H1 (cell line): ENCODE data around the gene SYK. TPM values are rescaled to one million over a fixed set of nuclear protein-coding genes. Genes with fewer than 3 reads are reported as not detected.

Experiments
- CTCF ChIA-PET: fragments of 300-600 bp; sonication (Branson Sonifier 250); formaldehyde crosslinking; loops from one replicate; lab custom pipeline; 2021; ENCODE audit not compliant: partially characterized antibody; lab: Charles Lee
- POLR2A ChIA-PET: fragments of 300-600 bp; sonication (Branson Sonifier 250); formaldehyde crosslinking; loops from one replicate; lab custom pipeline; 2021; ENCODE audit warnings: inconsistent platforms; ENCODE audit not compliant: partially characterized antibody; lab: Charles Lee
- DNase-seq, 2 experiments: peaks; one replicate each; pipeline versions ENCODE4 v3.0.0 to v3.0.0-alpha.2; 2010 to 2022; ENCODE audit warnings: low spot score in 2 of 2, low read depth in 1 of 2, mixed read lengths in 1 of 2
- FAIRE-seq: peaks from 2 replicates; lab custom pipeline; 2011; peaks lifted over from hg19 to GRCh38; lab: Jason Lieb, UNC
- H2AFZ ChIP-seq: 2 replicates; pipeline ENCODE4 v1.8.1; 2012; ENCODE audit warnings: low read length, inconsistent platforms
- H2AK5ac ChIP-seq: 2 replicates; pipeline ENCODE4 v1.6.1; 2013; ENCODE audit warnings: low read depth, low read length
- H2BK120ac ChIP-seq: replicated peaks from 2 replicates; pipeline ENCODE3; 2013; ENCODE audit warnings: low read depth, low read length, inconsistent platforms
- H2BK12ac ChIP-seq: 2 replicates; pipeline ENCODE4 v1.6.1; 2013; ENCODE audit warnings: low read depth, low read length
- H2BK15ac ChIP-seq: 2 replicates; pipeline ENCODE4 v1.6.1; 2013; ENCODE audit warnings: low read length
- H2BK20ac ChIP-seq: 2 replicates; pipeline ENCODE4 v1.6.1; 2013; ENCODE audit warnings: low read length
- H2BK5ac ChIP-seq: 2 replicates; pipeline ENCODE4 v1.6.1; 2013; ENCODE audit warnings: low read depth, low read length
- H3K14ac ChIP-seq: 2 replicates; pipeline ENCODE4 v1.6.1; 2013; ENCODE audit warnings: inconsistent platforms; ENCODE audit not compliant: insufficient read length
- H3K18ac ChIP-seq: 2 replicates; pipeline ENCODE4 v1.6.1; 2013; ENCODE audit warnings: low read length; ENCODE audit errors: extremely low read depth
- H3K23ac ChIP-seq: 2 replicates; pipeline ENCODE4 v1.6.1; 2013; ENCODE audit warnings: inconsistent platforms; ENCODE audit not compliant: insufficient read length
- H3K23me2 ChIP-seq: 2 replicates; pipeline ENCODE4 v1.6.1; 2013; ENCODE audit warnings: low read depth, low read length
- H3K27ac ChIP-seq: 2 replicates; pipeline ENCODE4 v1.6.1; 2011; ENCODE audit warnings: low read depth, low read length, inconsistent platforms
- H3K27me3 ChIP-seq, 4 experiments: replicated peaks in 1 of 4; 1 replicate in 1 of 4; 2 replicates in 3 of 4; pipeline versions ENCODE4 v1.6.1 to v1.8.1; 2011 to 2013; ENCODE audit warnings: low read length in 3 of 4, mild to moderate bottlenecking in 3 of 4, inconsistent platforms in 2 of 4, mixed read lengths in 2 of 4, moderate library complexity in 1 of 4; ENCODE audit not compliant: control insufficient read depth in 3 of 4, insufficient read depth in 3 of 4; ENCODE audit errors: extremely low read depth in 1 of 4
- H3K36me3 ChIP-seq, 4 experiments: 2 replicates each; pipeline versions ENCODE4 v1.6.1 to v1.8.1; 2011 to 2013; ENCODE audit warnings: mild to moderate bottlenecking in 4 of 4, low read length in 3 of 4, moderate library complexity in 2 of 4, control low read depth in 1 of 4, inconsistent platforms in 1 of 4; ENCODE audit not compliant: insufficient read depth in 4 of 4, control insufficient read depth in 2 of 4
- H3K4ac ChIP-seq: replicated peaks from 2 replicates; pipeline ENCODE3; 2013; ENCODE audit warnings: low read length, low read depth, mixed read lengths, inconsistent platforms; ENCODE audit not compliant: insufficient read length
- H3K4me1 ChIP-seq, 4 experiments: replicated peaks in 1 of 4; 1 replicate in 1 of 4; 2 replicates in 3 of 4; pipeline versions ENCODE4 v1.6.1 to v1.8.1; 2011 to 2013; ENCODE audit warnings: low read length in 3 of 4, inconsistent platforms in 2 of 4, mixed read lengths in 1 of 4; ENCODE audit not compliant: insufficient read depth in 4 of 4, control insufficient read depth in 3 of 4
- H3K4me2 ChIP-seq, 2 experiments: 2 replicates each; pipeline versions ENCODE4 v1.6.1 to v1.8.1; 2011 to 2013; ENCODE audit warnings: low read depth in 2 of 2, low read length in 2 of 2, control low read depth in 1 of 2, inconsistent platforms in 1 of 2, mild to moderate bottlenecking in 1 of 2; ENCODE audit not compliant: insufficient read depth in 1 of 2
- H3K4me3 ChIP-seq, 4 experiments: fragments of 200-600, 300-600 bp in 1 of 4; sonication (generic), shearing (Covaris generic), sonication (Bioruptor Twin) in 1 of 4; 2 replicates each; pipeline versions ENCODE4 v1.5.1 to v1.8.1; 2011 to 2016; ENCODE audit warnings: low read length in 4 of 4, low read depth in 3 of 4, control low read depth in 2 of 4, inconsistent platforms in 2 of 4, mild to moderate bottlenecking in 2 of 4, mixed read lengths in 1 of 4, moderate library complexity in 1 of 4; ENCODE audit not compliant: insufficient read depth in 2 of 4; ENCODE audit errors: extremely low read depth in 1 of 4
- H3K56ac ChIP-seq: replicated peaks from 2 replicates; pipeline ENCODE3; 2013; ENCODE audit warnings: low read depth, mild to moderate bottlenecking, mixed read lengths, low read length, inconsistent platforms; ENCODE audit not compliant: insufficient read length
- H3K79me1 ChIP-seq: 2 replicates; pipeline ENCODE4 v1.6.1; 2013; ENCODE audit warnings: low read depth, low read length, control low read depth
- H3K79me2 ChIP-seq, 2 experiments: 2 replicates each; pipeline versions ENCODE4 v1.6.1 to v1.8.1; 2012 to 2013; ENCODE audit warnings: low read length in 2 of 2, mild to moderate bottlenecking in 2 of 2, inconsistent platforms in 1 of 2; ENCODE audit not compliant: insufficient read depth in 2 of 2, control insufficient read depth in 1 of 2
- H3K9ac ChIP-seq, 4 experiments: replicated peaks in 1 of 4; 1 replicate in 1 of 4; 2 replicates in 3 of 4; pipeline versions ENCODE4 v1.6.1 to v1.8.1; 2011 to 2013; ENCODE audit warnings: low read depth in 3 of 4, low read length in 3 of 4, control low read depth in 2 of 4, mild to moderate bottlenecking in 2 of 4, moderate library complexity in 2 of 4, inconsistent platforms in 1 of 4; ENCODE audit errors: extremely low read depth in 1 of 4
- H3K9me3 ChIP-seq, 2 experiments: 2 replicates each; pipeline versions ENCODE4 v1.6.1 to v1.8.1; 2012 to 2013; ENCODE audit warnings: mild to moderate bottlenecking in 2 of 2, moderate library complexity in 2 of 2, control low read depth in 1 of 2, inconsistent platforms in 1 of 2, low read depth in 1 of 2, low read length in 1 of 2, mixed read lengths in 1 of 2; ENCODE audit not compliant: insufficient read depth in 2 of 2
- H4K20me1 ChIP-seq, 2 experiments: replicated peaks in 1 of 2; 2 replicates each; pipeline versions ENCODE3 to v1.8.1; 2011 to 2013; ENCODE audit warnings: inconsistent platforms in 2 of 2, low read length in 2 of 2, mild to moderate bottlenecking in 1 of 2; ENCODE audit not compliant: insufficient read depth in 2 of 2, control insufficient read depth in 1 of 2
- H4K5ac ChIP-seq: 2 replicates; pipeline ENCODE4 v1.6.1; 2013; ENCODE audit warnings: low read length, low read depth, mixed read lengths, inconsistent platforms; ENCODE audit not compliant: insufficient read length
- H4K8ac ChIP-seq: 2 replicates; pipeline ENCODE4 v1.8.0; 2013; ENCODE audit warnings: mild to moderate bottlenecking, moderate library complexity, low read length, inconsistent platforms; ENCODE audit not compliant: insufficient read depth; ENCODE audit errors: extremely low read depth
- H4K91ac ChIP-seq: replicated peaks from 2 replicates; pipeline ENCODE3; 2013; ENCODE audit warnings: low read length, mixed read lengths, inconsistent platforms; ENCODE audit not compliant: insufficient read length
- CHD2 ChIP-seq: IDR thresholded peaks from 2 replicates; pipeline ENCODE4 v1.6.1; 2012; ENCODE audit warnings: low read length, improper control_type of control experiment
- EP300 ChIP-seq, 2 experiments: IDR thresholded peaks; 1 replicate in 1 of 2; 2 replicates in 1 of 2; pipeline ENCODE4 v1.6.1; 2011 to 2012; ENCODE audit warnings: low read depth in 2 of 2, low read length in 2 of 2, mild to moderate bottlenecking in 2 of 2, borderline replicate concordance in 1 of 2, inconsistent platforms in 1 of 2, moderate library complexity in 1 of 2
- FOSL1 ChIP-seq: IDR thresholded peaks from 2 replicates; pipeline ENCODE4 v1.6.1; 2011; ENCODE audit warnings: mild to moderate bottlenecking, low read depth, low read length, moderate library complexity; ENCODE audit not compliant: insufficient read depth
- KDM5A ChIP-seq: fragments of 200-600 bp; IDR thresholded peaks from 2 replicates; pipeline ENCODE4 v1.7.1; 2012; ENCODE audit warnings: mild to moderate bottlenecking, low read length, inconsistent platforms, mixed read lengths
- RBBP5 ChIP-seq: IDR thresholded peaks from 2 replicates; pipeline ENCODE4 v1.7.1; 2012; ENCODE audit warnings: low read depth, mild to moderate bottlenecking, inconsistent platforms, low read length, moderate library complexity, borderline replicate concordance
- RNF2 ChIP-seq: fragments of 200-900, 300-1000 bp; sonication (generic); IDR thresholded peaks from 2 replicates; pipeline ENCODE4 v1.7.1; 2016; ENCODE audit warnings: borderline replicate concordance, low read depth, mild to moderate bottlenecking, antibody characterized with exemption, low read length; ENCODE audit not compliant: poor library complexity, severe bottlenecking; ENCODE audit errors: missing control alignments
- SP1 ChIP-seq: IDR thresholded peaks from 2 replicates; pipeline ENCODE4 v1.6.1; 2011; ENCODE audit warnings: low read depth, low read length
- SRF ChIP-seq: IDR thresholded peaks from 2 replicates; pipeline ENCODE4 v1.6.1; 2011; ENCODE audit warnings: mild to moderate bottlenecking, low read depth, low read length, moderate library complexity
- TCF12 ChIP-seq: IDR thresholded peaks from 2 replicates; pipeline ENCODE4 v1.6.1; 2011; ENCODE audit warnings: low read depth, mild to moderate bottlenecking, low read length
- WGBS, 2 experiments: shearing (Covaris generic) in 1 of 2; methylation state at CpG; one replicate each; pipeline versions ENCODE4 v1.1.6 to v1.1.7; 2013 to 2015; ENCODE audit warnings: low lambda C conversion rate in 2 of 2, mixed read lengths in 2 of 2, inconsistent platforms in 1 of 2, low coverage in 1 of 2, missing lambda C conversion rate in 1 of 2; ENCODE audit not compliant: insufficient replicate concordance in 2 of 2, insufficient coverage in 1 of 2, insufficient read length in 1 of 2; ENCODE audit errors: extremely low coverage in 1 of 2, missing lambda C conversion rate in 1 of 2; 5-methylcytosine and 5-hydroxymethylcytosine counted together
- polyA plus RNA-seq, 7 experiments: library from polyadenylated mRNA; depleted of rRNA in 3 of 7; stranded (reverse) in 5 of 7; unstranded in 2 of 7; fragments of >200 nt in 5 of 7; fragments of 200-250 nt in 2 of 7; gene quantifications; 1 replicate in 5 of 7; 2 replicates in 1 of 7; 4 replicates in 1 of 7; pipeline versions ENCODE4 v1.2.1 to v1.2.3, GENCODE V29; 2011 to 2013; ENCODE audit warnings: missing spikeins in 2 of 7, mixed read lengths in 2 of 7
- total RNA-seq: library from RNA; stranded (reverse); fragmentation: NEBNext Ultra II Directional; extraction: Animal tissue kit (Norgen Biotek cat#: 25700); gene quantifications from 2 replicates; pipeline ENCODE4 v1.2.1, GENCODE V29; 2021

Gene SYK
- total and polyA plus RNA-seq, 2 of the 8 experiments (the other 6 are each of a cell fraction or from before 2014, with no cell fraction given): 1.5 to 4.4 TPM

DNA sequence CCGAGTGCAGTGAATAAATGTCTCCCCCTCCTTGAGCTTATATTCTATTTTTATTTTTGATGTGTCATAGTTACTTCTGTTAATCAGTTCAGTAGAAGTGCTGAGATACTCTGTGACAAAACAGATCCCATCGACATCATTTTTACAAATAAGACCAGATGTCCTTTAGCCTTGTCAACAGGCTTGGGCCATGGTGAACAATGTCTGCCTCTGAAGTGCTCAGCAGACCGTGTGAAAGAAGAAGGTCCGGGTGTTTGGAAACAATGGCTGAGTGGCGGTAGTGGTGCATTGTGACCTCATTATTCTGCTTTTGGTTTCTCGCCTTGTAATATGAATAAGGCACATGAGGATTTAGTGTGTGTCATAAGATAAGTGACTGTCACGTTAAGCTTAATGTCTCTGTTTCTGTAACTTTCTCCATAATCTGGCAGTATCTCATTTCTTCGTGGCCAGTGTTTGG, 71.2 kb downstream of the SYK start:
- H2BK15ac ChIP-seq: no peak overlapping the region
- H3K4ac ChIP-seq: no peak overlapping the region
- no peaks in the 10 kb centered on the region for H3K4me1 ChIP-seq
- no peak overlapping the region for H2BK5ac ChIP-seq
- 87% methylated on average over 8 of the region's 8 CpGs; no CpG with 5 or more reads in 1 of the 2 experiments for whole genome bisulfite sequencing, 2 experiments
- H2BK120ac ChIP-seq: no peak overlapping the region
- no peak overlapping the region for H4K8ac ChIP-seq
- no peak overlapping the region for H3K27ac ChIP-seq
- no peak overlapping the region for H3K9ac ChIP-seq
- no peak overlapping the region for H3K4me3 ChIP-seq
- no peaks in the 10 kb centered on the region for H3K79me2 ChIP-seq
- H4K91ac ChIP-seq: no peak overlapping the region
- H3K23ac ChIP-seq: no peak overlapping the region
- no peak overlapping the region for H2AK5ac ChIP-seq
- H3K56ac ChIP-seq: no peak overlapping the region
- TF ChIP-seq EP300 (IDR thresholded peaks at IDR 0.05; ENCODE audit: borderline replicate concordance in 1 of 2, low read depth in 2 of 2, low read length in 2 of 2): no peak
- TF ChIP-seq SRF: no peak
- no peak for TF ChIP-seq SP1
- no peak for TF ChIP-seq KDM5A
- TF ChIP-seq CHD2: no peak
- TF ChIP-seq FOSL1: no peak
- TF ChIP-seq RNF2: no peak
- TF ChIP-seq TCF12: no peak
- no peak for TF ChIP-seq RBBP5
- DNase-seq: no peak
- no peaks in the 10 kb centered on the region for H3K27me3 ChIP-seq
- no peaks in the 10 kb centered on the region for H3K23me2 ChIP-seq
- no peak overlapping the region for H3K18ac ChIP-seq
- ChIA-PET POLR2A (no interaction called here), CTCF (interaction anchor here (0.6 to 1.5 kb wide), 9 partner anchors 11 to 730 kb away, joined by 3 to 5 read pairs (median 3); no protein-coding TSS in a partner anchor)
- H3K36me3 ChIP-seq: no peaks in the 10 kb centered on the region
- no peak overlapping the region for H2BK12ac ChIP-seq
- no peak overlapping the region for H4K5ac ChIP-seq
- H3K4me2 ChIP-seq: no peak overlapping the region
- no peak overlapping the region for H2AFZ ChIP-seq
- H3K79me1 ChIP-seq: no peaks in the 10 kb centered on the region
- no peaks in the 10 kb centered on the region for H3K9me3 ChIP-seq
- no peak for FAIRE-seq
- no peaks in the 10 kb centered on the region for H4K20me1 ChIP-seq
- no peak overlapping the region for H3K14ac ChIP-seq
- no peak overlapping the region for H2BK20ac ChIP-seq
